ENCODE results near the gene RAD51. TPM values are rescaled to one million over a fixed set of nuclear protein-coding genes. Genes with fewer than 3 reads are reported as not detected.

The RAD51 gene
- total and polyA plus RNA-seq, 9 of the 15 experiments (the other 6 are each of a cell fraction or from before 2014, with no cell fraction given): 16.0 to 63.8 (median 34.6) TPM

- H4K20me1 ChIP-seq (replicated peaks; ENCODE audit: control insufficient read depth, insufficient read depth, low read length): no peaks in the 10 kb centered on the region
- intact Hi-C loops (cut with micrococcal nuclease) (no loop called here), in situ Hi-C loops (cut with MboI) (no loop called here)
- H3K4me3 ChIP-seq: no peak overlapping the region
- TF ChIP-seq RFX1 (IDR thresholded peaks at IDR 0.05): no peak
- no peak for TF ChIP-seq KLF13 (tag; IDR thresholded peaks at IDR 0.05; ENCODE audit: borderline replicate concordance, low read depth)
- no peak for TF ChIP-seq SIRT6 (IDR thresholded peaks at IDR 0.05; ENCODE audit: low read depth, low read length)
- TF ChIP-seq ZBTB33 (CRISPR knock-in tag; IDR thresholded peaks at IDR 0.05): no peak
- TF ChIP-seq NONO (IDR thresholded peaks at IDR 0.05; ENCODE audit: low read depth in 2 of 2, low read length in 1 of 2): no peak
- no peak for TF ChIP-seq VEZF1 (CRISPR knock-in tag; IDR thresholded peaks at IDR 0.05)
- no peak for TF ChIP-seq SIN3A (IDR thresholded peaks at IDR 0.05; ENCODE audit: borderline replicate concordance in 2 of 2, control insufficient read depth in 1 of 2, low read depth in 2 of 2, low read length in 2 of 2)
- TF ChIP-seq DMBX1 (CRISPR knock-in tag; IDR thresholded peaks at IDR 0.05; ENCODE audit: borderline replicate concordance): no peak
- no peak for TF ChIP-seq ZNF274 (IDR thresholded peaks at IDR 0.05; ENCODE audit: borderline replicate concordance, low read depth, low read length)
- TF ChIP-seq ZNF316 (IDR thresholded peaks at IDR 0.05): no peak
- no peak for TF ChIP-seq TRIM25 (IDR thresholded peaks at IDR 0.05; ENCODE audit: borderline replicate concordance)
- no peak for TF ChIP-seq ZEB2 (IDR thresholded peaks at IDR 0.05)
- no peak for TF ChIP-seq ZBTB49 (CRISPR knock-in tag; IDR thresholded peaks at IDR 0.05; ENCODE audit: borderline replicate concordance)
- ChIA-PET CTCF (ENCODE audit: low intra/inter-chr PET ratio) (no interaction called here), POLR2A (interaction anchor here (1.1 kb wide), 1 partner anchor 27 kb away, joined by 4 read pairs; the partner anchor contains the start of gene RAD51)
- no peaks in the 10 kb centered on the region for H3K9me3 ChIP-seq (replicated peaks; ENCODE audit: control insufficient read depth, insufficient read depth, low read depth, low read length)
- no peak overlapping the region for H2AFZ ChIP-seq (ENCODE audit: low read depth, low read length)
- no peak for FAIRE-seq
- peaks cover 70% of the 10 kb centered on the region for H3K36me3 ChIP-seq (ENCODE audit: control insufficient read depth, insufficient read depth, low read length)
- DNase-seq (ENCODE audit: extremely low read depth in 1 of 4, low spot score in 3 of 4): no peak
- 0 out of 5 replicates have a peak, but pooled peaks cover 0 to 4% of the 10 kb centered on the region in 2 experiments for H3K4me1 ChIP-seq (replicated peaks in 1 of 2; ENCODE audit: control insufficient read depth in 2 of 2, insufficient read depth in 2 of 2, low read length in 2 of 2)
- no peaks in the 10 kb centered on the region for H3K9me1 ChIP-seq (ENCODE audit: control insufficient read depth, insufficient read depth, low read length)
- 89% methylated on average over 1 of the region's 1 CpG for WGBS (ENCODE audit: insufficient coverage, low coverage, missing lambda C conversion rate)
- ATAC-seq: no peak
- no peaks in the 10 kb centered on the region for H3K79me2 ChIP-seq (ENCODE audit: control insufficient read depth, insufficient read depth, low read length)
- no peak overlapping the region for H3K9ac ChIP-seq (ENCODE audit: insufficient read depth in 1 of 2, low read depth in 2 of 2, low read length in 2 of 2)
- H3K27me3 ChIP-seq (ENCODE audit: control insufficient read depth in 2 of 2, insufficient read depth in 2 of 2, low read length in 2 of 2): no peaks in the 10 kb centered on the region
- no TSS peak for BruUV-seq (replicated peaks)
- H3K4me2 ChIP-seq (ENCODE audit: insufficient read depth, low read length): no peak overlapping the region
- no peak overlapping the region for H3K27ac ChIP-seq (ENCODE audit: extremely low read depth, low read depth, low read length)
Observed at GRCh38 chr15:40721701-40722100, 26.7 kb downstream of the RAD51 start.
